ENCODE data around the gene GRAMD4.

- no peak for TF ChIP-seq CTCF (IDR thresholded peaks at IDR 0.05)
- TF ChIP-seq POLR2AphosphoS5 (IDR thresholded peaks at IDR 0.05; ENCODE audit: low read depth, low read length) = no peak
- TF ChIP-seq RFX5 (IDR thresholded peaks at IDR 0.05; ENCODE audit: low read length) = no peak
Measured at GRCh38 chr22:46639843-46640242, 19.7 kb downstream of the GRAMD4 start.

Data from SK-N-SH (cell line).